ENCODE measurements around the gene EPB41L5.

Gene EPB41L5

GRCh38 chr2:120224735-120225548, 212.1 kb downstream of the EPB41L5 start:
- DNase-seq (ENCODE audit: low read depth), result no peak

- DNase-seq (ENCODE audit: low read depth), result no peak
These were observed 212.7 kb downstream of the EPB41L5 start for GRCh38 chr2:120225549-120226065.

- DNase-seq (ENCODE audit: low read depth), result no peak
These were observed 213.4 kb downstream of the EPB41L5 start for GRCh38 chr2:120226316-120226715.

GRCh38 chr2:120227111-120227991, 214.5 kb downstream of the EPB41L5 start:
- DNase-seq (ENCODE audit: low read depth), result no peak

- no peak for DNase-seq (ENCODE audit: low read depth)
These were observed 215.6 kb downstream of the EPB41L5 start for GRCh38 chr2:120228503-120228902.
